22Rv1 (cell line): Measurements from ENCODE around the gene SLC12A8.

ENCODE experiments used
- CTCF ChIP-seq: fragments of 450-650 bp; IDR thresholded peaks from 2 replicates; pipeline ENCODE4 v1.5.1; 2017; ENCODE audit warnings: mild to moderate bottlenecking
- ZFX ChIP-seq: fragments of 450-650 bp; IDR thresholded peaks from 2 replicates; pipeline ENCODE4 v1.6.1; 2017; ENCODE audit warnings: antibody characterized with exemption, borderline replicate concordance

GRCh38 chr3:125212091-125212508 is 448 bp downstream of the SLC12A8 start:
- TF ChIP-seq CTCF: no peak
- TF ChIP-seq ZFX: no peak
